Activated CD8-positive, alpha-beta memory T cell treated with anti-CD3 and anti-CD28 coated beads, Interleukin-2, amount 50 U/mL, for 24 hours (primary cell): ENCODE data around the gene TLR6.

Experiments used
- DNase-seq: peaks from one replicate; pipeline ENCODE4 v3.0.0-alpha.2; 2020; ENCODE audit errors: extremely low read depth

The TLR6 gene

GRCh38 chr4:38856524-38857337, at the start of gene TLR6:
Gene TLR6, minus strand, starts transcription at chr4:38856817. Its CDS starts 27,344 bp downstream, at chr4:38829473.
- DNase-seq = peak; percentile 25

- no peak for DNase-seq
These were observed 49.2 kb upstream of the TLR6 start for GRCh38 chr4:38905652-38906385.

- no peak for DNase-seq
These were observed 48.1 kb upstream of the TLR6 start for GRCh38 chr4:38904682-38905081.

- DNase-seq = no peak
These were observed 47.6 kb upstream of the TLR6 start for GRCh38 chr4:38904090-38904666.

GRCh38 chr4:38902695-38903094, 46.1 kb upstream of the TLR6 start:
- DNase-seq = no peak

- DNase-seq = no peak
These were observed 45.6 kb upstream of the TLR6 start for GRCh38 chr4:38902221-38902620.

- no peak for DNase-seq
These were observed 41.6 kb upstream of the TLR6 start for GRCh38 chr4:38898245-38898644.

- DNase-seq = no peak
These were observed 40.3 kb upstream of the TLR6 start for GRCh38 chr4:38896940-38897339.

GRCh38 chr4:38894322-38894982, 37.8 kb upstream of the TLR6 start:
- DNase-seq = no peak

GRCh38 chr4:38891051-38891983, 34.7 kb upstream of the TLR6 start:
- no peak for DNase-seq

GRCh38 chr4:38889143-38889542, 32.5 kb upstream of the TLR6 start:
- DNase-seq = no peak

GRCh38 chr4:38884254-38884653, 27.6 kb upstream of the TLR6 start:
- no peak for DNase-seq

- no peak for DNase-seq
These were observed 20.0 kb upstream of the TLR6 start for GRCh38 chr4:38876636-38877035.

GRCh38 chr4:38873290-38873944, 16.8 kb upstream of the TLR6 start:
- DNase-seq = no peak

GRCh38 chr4:38872620-38873019, 16.0 kb upstream of the TLR6 start:
- DNase-seq = no peak

- no peak for DNase-seq
These were observed 15.0 kb upstream of the TLR6 start for GRCh38 chr4:38871593-38871992.

- DNase-seq = no peak
These were observed 13.6 kb upstream of the TLR6 start for GRCh38 chr4:38870098-38870808.

GRCh38 chr4:38869511-38869910, 12.9 kb upstream of the TLR6 start:
- DNase-seq = no peak

- no peak for DNase-seq
These were observed 11.7 kb upstream of the TLR6 start for GRCh38 chr4:38868059-38868960.
